Lung (tissue), 12 donors: ENCODE data around the gene LRRK2. TPM values are rescaled to one million over a fixed set of nuclear protein-coding genes. Genes with fewer than 3 reads are reported as not detected.

ENCODE experiments used
- ATAC-seq: fragments of 200-7000 bp; cut with Tn5 transposase; one replicate; pipeline ENCODE4 v1.9.1; 2020; ENCODE audit warnings: moderate number of reproducible peaks; ENCODE audit not compliant: insufficient read depth, low FRiP score
- DNase-seq, 3 donors: peaks; one replicate each; pipeline ENCODE4 v3.0.0-alpha.2; 2013 to 2017
- H3K27ac ChIP-seq, 2 donors: one replicate each; pipeline ENCODE4 v1.5.1; 2013; ENCODE audit warnings: mild to moderate bottlenecking in 2 of 2, moderate library complexity in 2 of 2, control low read depth in 1 of 2, inconsistent platforms in 1 of 2, low read depth in 1 of 2, low read length in 1 of 2
- H3K27me3 ChIP-seq, 3 donors: one replicate each; pipeline ENCODE4 v1.5.1; 2013; ENCODE audit warnings: low read length in 2 of 3; ENCODE audit not compliant: control insufficient read depth in 3 of 3, insufficient read depth in 3 of 3
- H3K36me3 ChIP-seq, 4 donors: one replicate each; pipeline ENCODE4 v1.5.1; 2013; ENCODE audit warnings: low read length in 4 of 4, mild to moderate bottlenecking in 1 of 4, moderate library complexity in 1 of 4; ENCODE audit not compliant: control insufficient read depth in 4 of 4, insufficient read depth in 4 of 4
- H3K4me1 ChIP-seq, 5 donors: one replicate each; pipeline ENCODE4 v1.5.1; 2013; ENCODE audit warnings: low read length in 5 of 5, mild to moderate bottlenecking in 2 of 5, moderate library complexity in 1 of 5; ENCODE audit not compliant: control insufficient read depth in 5 of 5, insufficient read depth in 5 of 5
- H3K4me3 ChIP-seq: one replicate; pipeline ENCODE4 v1.5.1; 2013; ENCODE audit warnings: mild to moderate bottlenecking, control low read depth, moderate library complexity
- H3K9ac ChIP-seq, 2 donors: one replicate each; pipeline ENCODE4 v1.5.1; 2013; ENCODE audit warnings: low read length in 2 of 2, control low read depth in 1 of 2; ENCODE audit not compliant: insufficient read depth in 1 of 2
- H3K9me3 ChIP-seq, 4 donors: one replicate each; pipeline ENCODE4 v1.5.1; 2013; ENCODE audit warnings: low read length in 3 of 4, mild to moderate bottlenecking in 1 of 4, moderate library complexity in 1 of 4; ENCODE audit not compliant: control insufficient read depth in 4 of 4, insufficient read depth in 3 of 4
- CTCF ChIP-seq: IDR thresholded peaks from 2 replicates; pipeline ENCODE4 v1.5.1; 2012; ENCODE audit warnings: mild to moderate bottlenecking; ENCODE audit errors: control extremely low read depth, extremely low read depth
- WGBS, 2 donors: extraction: QIAGEN DNeasy Blood & Tissue Kit; methylation state at CpG; one replicate each; pipeline ENCODE4 v1.1.7; 2013; 5-methylcytosine and 5-hydroxymethylcytosine counted together
- polyA plus RNA-seq, 2 donors: library from polyadenylated mRNA; stranded (reverse); fragments of 200-250 nt; gene quantifications; one replicate each; pipeline ENCODE4 v1.2.1, GENCODE V29; 2013
- total RNA-seq, 2 donors: library from RNA; depleted of rRNA in 1 of 2; stranded (reverse); fragments of >200 nt in 1 of 2; gene quantifications; one replicate each; pipeline ENCODE4 v1.2.1, GENCODE V29; 2014 to 2021
- donor health status: control.
- donor health status: control.
- donor health status: Bipolar disorder and iron deficiency.
- donor health status: healthy.
- donor health status: DM: yes; HTN: yes; CAD: no.

LRRK2 gene
- total and polyA plus RNA-seq, 4 donors: 74.3 to 276 (median 193) TPM

GRCh38 chr12:40233741-40234367, 9.1 kb downstream of the LRRK2 start:
- H3K36me3 ChIP-seq: peaks cover 0 to 3% (median 0%) of the 10 kb centered on the region in 4 donors
- H3K9ac ChIP-seq: no peak overlapping the region
- DNase-seq: no peak
- H3K27ac ChIP-seq: no peak overlapping the region
- no peaks in the 10 kb centered on the region for H3K27me3 ChIP-seq
- no peak for TF ChIP-seq CTCF
- H3K9me3 ChIP-seq: no peaks in the 10 kb centered on the region
- WGBS, 2 donors: 62 to 82% methylated on average over 3 of the region's 3 CpGs
- no peak for ATAC-seq
- H3K4me1 ChIP-seq: no peaks in the 10 kb centered on the region
- no peak overlapping the region for H3K4me3 ChIP-seq

- no peak for ATAC-seq
- WGBS, 2 donors: 77 to 88% methylated on average over 3 of the region's 3 CpGs
Measured at GRCh38 chr12:40236357-40236850, 11.6 kb downstream of the LRRK2 start.

GRCh38 chr12:40238266-40238902, 13.6 kb downstream of the LRRK2 start:
- no peaks in the 10 kb centered on the region for H3K27me3 ChIP-seq
- no peak for TF ChIP-seq CTCF
- H3K4me3 ChIP-seq: no peak overlapping the region
- H3K9ac ChIP-seq: no peak overlapping the region
- peaks cover 0 to 2% (median 0%) of the 10 kb centered on the region in 5 donors for H3K4me1 ChIP-seq
- H3K27ac ChIP-seq: no peak overlapping the region
- H3K9me3 ChIP-seq: no peaks in the 10 kb centered on the region
- no peak for ATAC-seq
- no peak for DNase-seq
- peaks cover 0 to 2% (median 0%) of the 10 kb centered on the region in 4 donors for H3K36me3 ChIP-seq
- 53 to 73% methylated on average over 1 of the region's 1 CpG for WGBS, 2 donors

More at GRCh38 chr12:40236357-40236850, 11.6 kb downstream of the LRRK2 start:
- H3K4me3 ChIP-seq: no peak overlapping the region
- TF ChIP-seq CTCF: no peak
- peaks cover 0 to 3% (median 0%) of the 10 kb centered on the region in 4 donors for H3K36me3 ChIP-seq
- H3K4me1 ChIP-seq: peaks cover 0 to 2% (median 0%) of the 10 kb centered on the region in 5 donors
- DNase-seq: no peak
- no peak overlapping the region for H3K9ac ChIP-seq
- no peak overlapping the region for H3K27ac ChIP-seq
- no peaks in the 10 kb centered on the region for H3K27me3 ChIP-seq
- no peaks in the 10 kb centered on the region for H3K9me3 ChIP-seq
